NCI-H2171 treated with DMSO at 0.1 percent for 48 hours (cell line): ENCODE results near the gene HOXA7.
A peak's percentile ranks its signal among the peaks of the same experiment; 100 is the strongest.

Experiments
- DNase-seq: peaks from one replicate; lab custom pipeline; 2025; lab: John Stamatoyannopoulos, UW

Gene HOXA7

GRCh38 chr7:27133409-27134231, 22.9 kb downstream of the HOXA7 start:
- DNase-seq = no peak

- DNase-seq = no peak
These were observed 23.5 kb downstream of the HOXA7 start for GRCh38 chr7:27132978-27133377.

- no peak for DNase-seq
These were observed 24.3 kb downstream of the HOXA7 start for GRCh38 chr7:27132214-27132613.

GRCh38 chr7:27131390-27131819, 25.1 kb downstream of the HOXA7 start:
- no peak for DNase-seq

GRCh38 chr7:27130540-27131389, 25.7 kb downstream of the HOXA7 start, which contains the start of gene HOXA4:
TSS of gene HOXA4 (minus strand) at chr7:27130757. CDS start at chr7:27130733, 24 bp downstream.
- DNase-seq = peak; percentile 90

GRCh38 chr7:27129729-27130539, 26.5 kb downstream of the HOXA7 start:
- peak; percentile 10 for DNase-seq

- no peak for DNase-seq
These were observed 27.4 kb downstream of the HOXA7 start for GRCh38 chr7:27128776-27129728.

GRCh38 chr7:27128034-27128433, 28.4 kb downstream of the HOXA7 start:
- DNase-seq = no peak

- DNase-seq = no peak
These were observed 29.7 kb downstream of the HOXA7 start for GRCh38 chr7:27126596-27127327.

- no peak for DNase-seq
These were observed 30.5 kb downstream of the HOXA7 start for GRCh38 chr7:27125986-27126394.

- no peak for DNase-seq
These were observed 31.4 kb downstream of the HOXA7 start for GRCh38 chr7:27124902-27125689.

- no peak for DNase-seq
These were observed 32.2 kb downstream of the HOXA7 start for GRCh38 chr7:27124096-27124901.

- DNase-seq = no peak
These were observed 32.9 kb downstream of the HOXA7 start for GRCh38 chr7:27123477-27124053.

- no peak for DNase-seq
These were observed 33.4 kb downstream of the HOXA7 start for GRCh38 chr7:27123007-27123476.

GRCh38 chr7:27122077-27122910, 34.2 kb downstream of the HOXA7 start:
- DNase-seq = no peak

GRCh38 chr7:27121684-27122076, 34.8 kb downstream of the HOXA7 start:
- no peak for DNase-seq

- no peak for DNase-seq
These were observed 37.0 kb downstream of the HOXA7 start for GRCh38 chr7:27119412-27119911.
